T1000 (cell line): ENCODE measurements around the gene HYDIN.
"Not testable (repeated sequence)": the region's sequence is repeated elsewhere in the genome, so short reads cannot be mapped to it uniquely, and the experiment has no call there.

Experiments
- DNase-seq: peaks from one replicate; lab custom pipeline; 2025; ENCODE audit warnings: mixed read lengths; lab: John Stamatoyannopoulos, UW

HYDIN gene

DNA sequence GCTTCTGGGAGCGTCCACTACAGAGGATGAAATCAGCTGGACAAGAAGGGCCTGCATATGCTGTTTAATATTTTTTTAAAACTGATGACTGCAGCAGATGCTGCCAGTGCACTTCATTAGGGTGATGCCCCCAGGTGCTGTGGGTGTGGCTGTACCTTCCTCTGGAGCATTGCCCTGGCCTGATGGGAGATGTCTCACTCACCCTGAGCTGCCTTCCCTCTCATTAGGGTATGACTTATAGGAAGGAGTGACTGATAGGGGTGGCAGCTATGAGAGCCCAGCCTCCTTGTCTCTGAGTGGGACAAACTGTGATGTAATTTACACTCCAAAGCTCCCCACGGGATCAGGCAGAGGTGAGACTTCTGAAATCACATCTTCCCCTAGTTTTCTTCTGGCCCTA is 234.7 kb downstream of the HYDIN start:
- not testable (repeated sequence) for DNase-seq

DNA sequence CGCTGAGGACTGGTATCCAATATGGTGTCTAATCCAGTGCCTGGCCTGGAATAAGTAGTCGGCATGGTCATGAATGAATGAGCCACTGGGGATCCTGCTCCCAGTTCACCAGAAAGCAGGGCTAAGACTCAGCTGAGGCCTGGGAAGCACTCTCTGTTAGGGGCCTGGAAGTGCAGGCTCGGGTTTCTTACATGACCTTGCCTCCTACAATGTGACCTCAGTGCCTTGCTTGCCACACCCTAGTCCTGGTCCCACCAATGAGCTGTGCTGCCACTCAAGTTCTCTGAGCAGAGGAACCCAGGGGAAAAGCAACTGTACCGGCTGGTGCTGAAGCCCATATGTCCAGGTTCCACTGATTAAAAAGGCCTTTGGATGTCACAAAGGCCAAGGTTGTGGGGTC is 238.0 kb downstream of the HYDIN start:
- DNase-seq, result not testable (repeated sequence)

DNA sequence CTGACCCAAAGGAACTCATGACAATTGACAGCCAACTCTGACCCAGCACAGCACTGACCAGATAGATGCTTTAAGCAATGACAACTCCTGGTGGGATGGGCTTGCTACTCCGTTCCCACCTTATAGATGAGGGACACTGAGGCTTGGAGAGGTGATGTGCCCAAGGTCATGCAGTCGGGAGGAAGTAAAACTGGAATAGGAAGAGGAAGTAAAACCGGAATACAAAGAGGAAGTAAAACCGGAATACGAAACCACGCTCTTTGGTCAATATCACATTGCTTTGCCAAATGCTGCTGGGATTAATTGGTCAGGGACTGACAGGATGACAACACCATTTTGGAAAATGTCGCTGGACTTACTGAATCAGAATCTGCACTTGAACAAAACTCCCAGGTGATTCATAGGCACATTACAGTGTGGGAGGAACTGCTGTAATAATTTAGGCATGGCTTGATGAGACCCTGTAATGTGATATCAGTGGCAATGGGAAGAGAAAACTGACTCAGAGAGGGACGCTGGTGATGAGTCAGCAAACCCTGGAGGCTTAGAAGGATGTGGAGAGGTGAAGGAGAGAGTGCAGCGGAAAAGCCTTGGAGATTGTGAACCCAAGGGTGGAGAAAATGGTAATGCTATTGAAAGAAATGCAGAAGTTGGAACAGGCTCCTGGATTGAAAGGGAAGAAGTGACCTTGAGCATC is 243.4 kb downstream of the HYDIN start:
- not testable (repeated sequence) for DNase-seq

DNA sequence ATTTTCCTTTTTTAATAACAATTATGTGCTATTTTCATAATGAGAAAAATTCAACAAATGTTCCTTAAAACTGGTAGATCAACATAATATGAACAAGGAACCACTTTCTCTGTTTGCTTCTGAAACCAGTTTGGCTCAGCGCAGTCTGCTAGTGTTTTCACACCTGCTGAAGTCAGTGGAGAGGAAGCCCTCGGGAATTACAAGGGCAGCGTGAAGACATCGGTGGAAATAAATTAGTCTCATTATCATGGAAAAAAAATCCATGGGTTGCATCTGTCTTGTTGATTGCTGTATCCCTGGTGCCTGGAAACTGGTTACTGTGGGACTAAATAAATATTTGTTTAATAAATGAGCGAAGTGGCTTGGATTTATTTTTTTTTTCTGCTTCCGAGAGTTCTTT is 245.8 kb downstream of the HYDIN start:
- DNase-seq, result not testable (repeated sequence)

DNA sequence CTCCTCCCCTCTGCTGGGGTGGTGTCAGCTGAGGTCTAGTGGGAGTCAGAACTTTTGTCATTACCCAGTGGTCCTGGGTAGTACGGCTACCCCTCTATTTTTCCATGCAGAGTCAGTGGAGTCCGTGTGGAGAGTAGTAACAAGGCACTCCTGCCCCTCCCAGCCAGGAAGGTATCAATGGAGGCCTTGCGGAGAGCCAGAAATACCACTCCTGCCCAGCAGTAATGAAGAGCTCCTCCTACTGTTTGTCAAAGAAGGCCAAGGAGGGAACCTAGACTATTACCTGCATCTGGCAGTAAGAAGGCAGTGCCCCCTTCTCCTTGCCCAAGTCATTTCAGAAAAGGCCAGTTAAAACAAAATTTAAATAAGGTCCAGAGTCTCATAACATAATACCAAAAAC is 262.2 kb downstream of the HYDIN start:
- not testable (repeated sequence) for DNase-seq

DNA sequence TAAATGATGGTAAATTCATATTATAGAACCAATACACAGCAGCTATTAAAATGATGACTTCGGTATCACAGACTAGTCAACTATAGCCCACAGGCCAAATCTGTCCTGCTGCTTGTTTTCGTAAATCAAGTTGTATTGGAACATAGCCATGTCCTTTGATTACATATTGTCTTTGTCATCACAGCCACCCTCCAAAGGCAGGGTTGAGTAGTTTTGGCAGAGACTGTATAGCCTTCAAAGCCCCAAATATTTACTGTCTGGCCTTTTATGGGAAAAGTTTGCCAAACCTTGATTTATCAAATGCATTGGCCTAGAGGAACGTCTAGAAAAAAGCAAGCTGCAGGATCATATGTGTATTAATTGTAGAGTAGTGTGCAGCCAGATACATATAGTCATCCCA is 270.4 kb downstream of the HYDIN start:
- not testable (repeated sequence) for DNase-seq

DNA sequence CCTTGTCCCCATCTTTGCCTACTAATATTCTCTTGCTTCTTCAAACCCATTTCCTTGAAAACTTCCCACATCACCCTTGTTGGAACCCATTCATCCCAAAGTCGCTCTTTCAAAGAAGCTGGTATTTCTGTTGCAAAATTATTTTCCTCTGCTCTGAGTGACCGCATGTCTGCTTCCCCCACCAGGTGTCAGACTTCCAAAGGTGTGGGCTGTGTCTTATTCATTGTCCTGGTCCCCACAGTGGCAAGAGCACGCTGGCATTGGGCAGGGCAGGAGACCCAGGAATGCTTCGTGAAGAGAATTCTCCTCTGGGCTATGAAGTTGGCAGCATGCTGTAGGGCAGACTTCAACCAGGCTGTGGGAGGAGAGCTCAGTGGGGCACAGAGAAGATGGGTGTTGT is 275.6 kb downstream of the HYDIN start:
- not testable (repeated sequence) for DNase-seq

DNA sequence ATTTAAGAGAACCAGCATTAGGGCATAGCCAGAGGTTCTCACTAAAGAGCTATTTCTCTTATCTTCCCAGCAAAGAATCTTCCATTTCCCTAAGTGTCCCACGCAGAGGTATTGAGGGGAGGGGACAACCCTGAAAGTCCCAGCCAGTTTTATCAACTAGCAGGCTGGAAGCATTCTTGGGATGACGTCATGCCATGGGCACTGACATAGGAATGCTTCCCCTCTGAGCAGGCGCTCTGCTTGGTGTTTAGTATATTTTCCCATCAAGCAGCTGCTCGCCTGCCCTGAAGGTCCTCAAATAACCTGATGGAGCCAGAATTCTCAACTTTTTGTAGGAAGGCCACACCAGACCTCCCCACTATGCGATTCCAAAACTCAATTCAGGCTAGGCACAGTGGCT is 276.7 kb downstream of the HYDIN start:
- not testable (repeated sequence) for DNase-seq

DNA sequence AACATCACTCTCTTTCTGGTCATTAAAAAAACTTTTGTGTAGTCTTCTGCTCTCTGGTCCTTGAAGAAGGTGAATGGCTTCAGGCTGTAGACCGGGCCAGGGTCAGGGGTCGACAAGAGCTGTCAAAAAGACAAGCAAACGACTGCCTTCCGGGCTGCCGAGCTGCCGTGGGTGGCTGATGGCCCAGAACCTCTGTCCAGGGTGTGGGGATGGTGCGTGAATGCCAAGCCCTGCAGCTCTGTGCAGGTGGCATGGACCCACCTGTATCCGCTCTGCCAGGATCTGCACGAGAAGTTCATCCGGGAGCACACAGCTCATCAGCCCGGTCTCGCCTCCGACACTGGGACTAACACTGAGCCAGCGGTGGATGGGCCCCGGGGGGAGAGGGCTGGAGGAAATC is 287.0 kb downstream of the HYDIN start:
- not testable (repeated sequence) for DNase-seq

DNA sequence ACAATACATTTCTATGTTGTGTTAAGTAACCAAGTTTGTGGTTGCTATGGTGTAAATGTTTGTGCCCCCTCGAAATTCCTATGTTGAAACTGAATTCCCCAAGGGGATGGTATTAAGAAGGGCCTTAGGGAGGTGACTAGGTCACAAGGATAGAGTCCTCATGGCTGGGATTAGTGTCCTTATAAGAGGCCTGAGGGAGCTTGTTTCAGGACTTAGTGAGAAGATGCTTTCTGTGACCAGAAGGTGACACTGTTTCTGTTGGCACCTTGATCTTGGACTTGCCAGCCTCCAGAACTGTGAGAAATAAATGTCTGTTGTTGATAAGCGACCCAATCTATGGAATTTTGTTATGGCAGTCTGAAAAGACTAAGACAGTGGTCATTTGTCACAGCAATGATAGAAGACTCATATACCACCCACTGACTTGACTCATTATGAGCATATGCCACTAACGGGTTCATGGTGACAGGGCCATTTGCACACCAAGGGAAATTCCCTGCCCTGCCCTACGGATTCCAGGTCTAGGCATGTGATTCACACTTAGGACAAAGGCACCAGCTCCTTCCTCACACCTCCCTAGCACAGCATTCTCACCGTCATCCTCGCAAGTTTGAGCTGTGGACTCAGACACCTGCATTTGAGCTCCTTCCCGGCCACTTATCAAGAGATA is 290.7 kb downstream of the HYDIN start:
- DNase-seq, result not testable (repeated sequence)

DNA sequence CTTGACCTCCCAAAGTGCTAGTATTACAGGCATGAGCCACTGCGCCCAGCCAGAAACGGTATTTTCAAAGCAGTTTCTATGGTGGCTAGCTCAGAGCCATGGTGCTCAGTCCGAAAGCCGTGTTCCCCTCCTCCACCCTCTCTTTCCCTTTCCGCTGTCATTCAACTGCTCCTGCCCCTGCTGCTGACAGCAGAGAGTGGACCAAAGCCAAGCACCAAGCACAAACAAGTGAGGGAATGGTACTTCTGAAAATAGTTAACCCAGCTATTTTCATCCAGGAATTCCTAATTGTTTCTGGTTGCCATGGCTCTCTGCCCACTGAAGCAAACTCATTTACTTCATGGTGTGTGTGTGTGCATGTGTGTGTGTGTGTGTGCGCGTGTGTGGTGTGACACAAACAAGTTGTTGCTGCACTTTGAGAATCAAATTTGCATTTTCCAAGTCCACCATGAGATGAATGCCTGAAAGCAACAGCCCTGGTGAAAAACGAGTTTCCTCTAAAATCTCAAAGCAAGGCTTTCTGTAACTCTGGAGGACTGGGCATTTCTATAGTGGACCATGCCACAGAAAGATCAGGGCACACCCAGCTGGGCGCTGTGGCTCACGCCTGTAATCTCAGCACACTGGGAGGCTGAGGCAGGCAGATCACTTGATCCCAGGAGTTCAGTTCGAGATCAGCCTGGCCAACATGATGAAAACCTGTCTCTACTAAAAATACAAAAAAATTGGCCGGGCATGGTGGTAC is 293.6 kb downstream of the HYDIN start:
- not testable (repeated sequence) for DNase-seq

DNA sequence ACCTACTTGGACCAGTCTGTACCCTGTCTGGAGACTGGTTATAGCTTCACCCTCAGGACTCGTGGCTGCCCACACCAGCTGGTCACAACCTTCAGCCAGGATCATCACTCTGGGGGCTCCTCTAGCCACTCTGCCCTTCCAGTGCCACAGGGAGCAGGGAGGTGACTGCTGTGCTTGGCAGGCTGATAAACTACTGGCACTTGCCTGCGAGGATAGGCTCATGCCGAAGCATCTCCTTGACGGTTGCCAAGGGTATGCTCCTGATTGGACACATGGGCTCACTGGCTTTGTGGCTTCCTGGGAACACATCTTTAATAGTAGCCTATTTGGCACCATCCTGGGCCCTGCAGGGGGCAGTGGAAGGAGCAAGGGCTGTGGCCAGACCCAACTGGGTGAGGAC is 295.2 kb downstream of the HYDIN start:
- DNase-seq, result not testable (repeated sequence)

DNA sequence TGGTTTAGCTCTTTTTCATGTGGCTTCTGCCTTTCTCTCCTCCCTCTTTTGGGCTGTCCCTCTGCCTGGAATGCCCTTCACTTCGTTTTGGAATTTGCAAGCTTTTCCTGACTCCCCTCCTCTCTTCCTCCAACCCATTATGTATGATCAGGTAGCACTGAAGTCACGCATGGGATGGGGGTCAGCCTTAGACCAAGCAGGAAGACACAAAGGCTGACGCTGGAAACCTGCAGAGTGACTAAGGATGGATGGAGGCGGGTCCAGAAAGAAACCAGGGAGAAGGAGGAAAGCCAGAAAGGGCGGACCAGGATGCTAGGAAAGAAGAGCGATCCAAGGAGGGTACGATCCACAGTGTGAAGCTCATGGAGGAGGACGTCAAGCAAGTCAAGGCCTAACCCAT is 296.8 kb downstream of the HYDIN start:
- DNase-seq, result not testable (repeated sequence)

DNA sequence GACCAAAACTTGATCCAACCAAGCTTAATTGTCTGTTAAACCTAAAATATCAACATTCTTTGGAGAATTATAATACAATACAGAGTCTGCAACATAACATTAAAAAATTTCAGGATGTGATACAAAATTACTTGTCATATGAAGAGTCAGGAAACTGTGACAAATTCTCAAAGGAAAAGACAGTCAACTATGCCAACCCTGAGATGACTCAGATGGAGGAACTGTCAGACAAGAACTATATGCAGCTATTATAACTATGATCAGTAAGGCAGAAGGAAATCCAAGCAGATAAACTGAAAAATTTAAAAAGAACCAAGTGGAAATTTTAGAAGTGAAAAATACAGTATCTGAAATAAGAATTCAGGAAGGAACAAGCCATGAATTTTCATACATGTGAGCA is 299.8 kb downstream of the HYDIN start:
- DNase-seq, result not testable (repeated sequence)

DNA sequence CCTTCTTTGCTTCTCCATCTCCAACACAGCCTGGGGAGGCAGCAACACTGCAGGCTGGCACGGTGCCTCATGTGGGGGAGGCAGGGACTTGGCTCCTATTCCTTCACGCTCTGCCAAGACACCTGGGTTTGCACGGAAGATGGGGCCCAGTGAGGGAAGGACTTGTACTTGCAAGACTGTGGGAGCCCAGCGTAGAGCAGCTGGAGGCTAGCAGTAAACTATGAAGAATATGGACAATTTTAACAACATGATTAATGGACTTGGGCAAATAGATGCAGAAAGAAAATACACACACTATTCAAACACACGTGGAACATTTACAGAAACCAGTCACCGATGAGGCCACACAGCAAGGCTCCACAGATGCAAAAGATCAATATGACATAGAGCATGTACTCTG is 308.4 kb downstream of the HYDIN start:
- not testable (repeated sequence) for DNase-seq

DNA sequence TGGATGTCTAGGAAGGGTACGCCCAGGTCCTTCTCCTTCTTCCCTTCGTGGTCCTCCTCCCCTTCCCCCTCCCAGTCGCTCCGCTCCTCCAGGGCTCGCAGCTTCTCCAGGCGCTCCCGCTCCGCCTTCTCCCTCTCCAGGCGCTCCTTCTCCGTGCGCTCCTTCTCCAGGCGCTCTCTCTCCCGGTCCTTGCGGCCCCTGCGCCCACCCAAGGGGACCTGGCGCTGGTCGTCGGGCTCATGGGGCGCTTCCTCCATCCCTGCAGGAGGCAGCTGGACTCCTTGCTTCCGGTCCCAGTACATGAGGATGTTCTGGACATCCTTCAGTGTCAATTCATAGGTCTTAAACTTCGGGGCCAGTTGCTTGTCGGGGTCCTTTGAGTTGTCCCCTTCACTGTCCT is 309.9 kb downstream of the HYDIN start:
- DNase-seq, result not testable (repeated sequence)

DNA sequence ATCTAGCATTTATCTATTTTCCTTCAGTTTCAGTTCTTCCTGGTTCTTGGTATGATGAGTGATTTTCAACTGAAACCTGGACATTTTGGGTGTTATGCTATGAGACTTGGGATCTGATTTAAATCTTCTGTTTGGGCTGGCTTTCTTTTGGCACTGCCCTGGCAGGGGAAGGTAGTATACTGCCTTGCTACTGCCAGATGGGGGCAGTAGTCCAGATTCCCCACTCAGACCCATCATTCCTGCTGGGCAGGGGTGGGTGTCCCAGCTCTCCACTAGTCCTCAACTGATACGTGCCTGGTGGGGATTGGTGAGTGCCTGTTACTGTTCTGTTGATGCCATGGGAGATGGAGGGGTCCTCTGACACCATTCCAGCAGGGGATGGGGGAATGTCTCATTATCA is 342.3 kb downstream of the HYDIN start:
- DNase-seq, result not testable (repeated sequence)

DNA sequence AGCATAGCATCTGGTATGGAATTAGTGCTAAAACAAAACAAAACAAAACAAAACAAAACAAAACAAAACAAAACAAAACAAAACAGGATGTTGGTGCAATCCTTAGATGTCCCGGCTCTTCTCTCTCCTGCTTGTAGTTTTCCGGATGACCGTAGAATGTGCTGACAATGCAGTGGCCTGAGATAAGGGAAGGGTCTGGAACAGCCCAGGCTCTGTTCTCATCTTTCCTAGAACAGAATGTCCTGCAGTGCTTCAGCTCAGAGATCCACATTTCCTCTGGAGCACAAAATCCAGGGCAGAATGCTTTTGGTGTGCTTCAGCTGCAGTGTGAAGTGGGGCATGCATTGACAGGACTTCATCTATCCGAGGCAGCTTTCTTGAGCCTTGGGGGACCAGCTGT is 345.9 kb downstream of the HYDIN start:
- DNase-seq, result not testable (repeated sequence)

DNA sequence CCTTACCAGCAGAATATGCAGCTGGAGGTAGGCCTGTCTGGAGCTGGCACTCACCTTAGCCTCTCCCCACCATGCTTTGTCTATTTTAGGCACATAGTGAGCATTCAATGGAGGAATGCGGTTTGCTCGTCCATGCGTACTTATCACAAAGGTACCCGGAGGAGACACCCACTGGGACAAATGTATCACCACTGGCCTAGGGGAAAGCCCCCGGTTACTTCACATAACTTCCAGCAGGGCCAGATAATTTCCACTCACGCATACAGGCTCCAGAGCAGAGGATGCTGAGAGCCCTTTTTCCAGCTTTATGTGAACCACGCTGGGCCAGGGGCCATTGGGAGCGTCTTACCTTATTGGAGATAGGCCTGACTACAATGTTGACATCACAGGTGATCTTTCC is 348.2 kb downstream of the HYDIN start:
- not testable (repeated sequence) for DNase-seq

DNA sequence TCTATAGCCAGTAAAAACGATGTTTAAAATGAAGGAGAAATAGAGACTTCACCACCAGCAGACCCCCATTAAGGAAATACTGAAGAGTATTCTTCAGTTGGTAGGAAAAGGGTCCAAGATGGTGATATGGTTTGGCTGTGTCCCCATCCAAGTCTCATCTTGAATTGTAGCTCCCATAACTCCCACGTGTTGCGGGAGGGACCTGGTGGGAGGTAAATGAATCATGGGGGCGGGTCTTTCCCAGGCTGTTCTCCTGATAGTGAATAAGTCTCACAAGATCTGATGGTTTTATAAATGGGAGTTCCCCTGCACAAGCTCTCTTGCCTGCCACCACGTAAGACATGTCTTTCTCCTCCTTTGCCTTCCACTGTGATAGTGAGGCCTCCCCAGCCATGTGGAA is 352.6 kb downstream of the HYDIN start:
- not testable (repeated sequence) for DNase-seq

DNA sequence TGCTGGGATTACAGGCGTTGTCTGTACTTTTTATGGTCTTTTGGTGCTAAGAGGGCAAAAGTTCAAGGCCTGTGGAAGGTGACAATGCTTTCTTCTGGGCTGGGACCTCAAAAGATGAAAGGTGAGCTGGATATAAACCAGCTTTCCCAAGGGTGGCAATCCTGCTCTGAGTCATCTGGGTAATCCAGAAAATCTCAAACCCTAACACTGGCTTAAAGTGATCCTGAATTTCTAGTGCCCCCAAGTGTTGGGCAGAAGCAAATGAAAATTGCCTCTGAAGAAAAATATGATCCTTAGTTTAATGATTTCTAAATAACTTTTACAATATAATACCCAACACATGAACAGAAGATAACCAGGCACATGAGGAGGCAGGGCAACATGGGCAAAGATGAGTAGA is 354.1 kb downstream of the HYDIN start:
- not testable (repeated sequence) for DNase-seq

DNA sequence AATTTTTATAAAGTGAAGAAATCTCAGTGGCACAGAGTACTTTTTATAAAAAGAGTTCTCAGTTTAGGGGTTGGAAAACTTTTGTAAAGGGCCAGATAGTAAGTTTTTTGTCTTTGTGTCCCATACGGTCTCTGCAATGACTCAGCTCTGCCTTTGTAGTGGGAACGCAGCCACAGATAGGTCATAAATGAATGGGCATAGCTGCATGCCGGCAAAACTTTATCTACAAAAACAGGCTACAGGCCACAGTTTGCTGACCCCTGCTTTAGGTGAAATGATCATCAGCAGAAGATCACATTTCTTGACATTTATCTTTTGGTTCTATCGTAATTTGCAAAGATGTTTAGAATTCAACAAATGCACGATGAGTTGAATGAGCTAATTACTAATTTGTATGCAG is 365.8 kb downstream of the HYDIN start:
- DNase-seq, result not testable (repeated sequence)

DNA sequence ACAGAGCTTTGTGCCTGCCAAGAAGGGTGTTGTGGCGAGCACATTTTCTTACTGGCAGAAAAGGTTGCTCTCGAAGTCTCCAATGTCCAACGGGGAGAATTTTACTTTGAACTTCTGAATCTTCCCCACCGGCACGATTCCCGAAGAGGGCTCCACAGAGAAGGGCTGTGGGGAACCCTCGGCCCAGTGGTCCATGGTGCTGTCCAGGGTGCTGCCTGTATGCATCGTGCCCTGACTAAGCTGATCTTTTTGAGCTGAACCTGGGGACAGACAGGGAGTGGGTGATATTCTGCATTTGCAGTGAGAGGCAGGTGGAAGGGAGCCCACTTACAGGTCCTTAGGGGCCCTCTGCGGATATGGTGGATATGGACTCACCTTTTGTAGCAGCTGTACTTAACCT is 368.5 kb downstream of the HYDIN start:
- DNase-seq, result not testable (repeated sequence)
